HuH-7.5 (cell line): ENCODE measurements around the gene HDAC4.

Experiments used
- DNase-seq: peaks from one replicate; pipeline ENCODE4 v3.0.0; 2011; ENCODE audit warnings: low spot score

Gene HDAC4

GRCh38 chr2:239267288-239267951 lies 133.4 kb downstream of the HDAC4 start:
- no peak for DNase-seq

- no peak for DNase-seq
These were observed 134.0 kb downstream of the HDAC4 start for GRCh38 chr2:239266779-239267287.

GRCh38 chr2:239266434-239266766 lies 134.4 kb downstream of the HDAC4 start:
- no peak for DNase-seq

- DNase-seq = no peak
These were observed 135.0 kb downstream of the HDAC4 start for GRCh38 chr2:239265681-239266433.

DNA sequence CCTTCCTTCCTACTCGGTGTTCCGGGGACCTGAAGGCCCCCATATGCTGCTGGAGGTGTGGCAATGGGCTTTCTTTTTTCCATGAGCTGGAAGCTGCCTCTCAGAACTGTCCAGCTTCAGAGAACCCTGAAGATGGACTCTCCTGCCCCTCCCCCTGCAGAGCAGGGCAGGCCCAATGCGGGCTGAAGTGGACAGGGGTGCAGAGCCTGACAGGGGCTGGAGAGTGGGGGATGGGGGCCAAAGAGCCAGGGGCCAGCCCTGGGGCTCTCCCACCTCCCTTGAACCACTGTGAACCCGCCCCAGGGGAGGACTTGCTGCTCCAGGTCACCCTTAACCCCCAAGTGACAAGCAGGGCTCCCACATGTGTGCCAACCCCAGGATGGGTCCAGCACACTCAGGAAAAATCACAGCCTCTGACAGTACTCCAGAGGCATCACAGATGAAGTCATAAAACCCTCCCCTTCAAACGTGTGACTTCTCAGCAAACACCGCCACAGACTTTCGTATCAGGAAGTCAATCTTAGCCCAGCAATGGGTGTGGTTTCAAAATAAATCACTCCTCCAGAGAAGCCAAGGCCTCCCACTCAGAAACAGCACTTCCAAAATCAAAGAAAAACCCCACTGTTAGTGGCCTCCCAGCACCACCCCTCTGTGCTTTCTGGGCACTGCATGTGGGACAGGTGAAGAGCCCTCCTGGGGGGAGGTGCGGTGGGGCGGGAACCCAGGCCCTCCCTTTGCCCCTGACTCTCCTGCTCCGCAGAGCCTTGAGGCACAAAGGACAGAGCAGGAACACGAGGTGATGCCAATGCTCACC lies 135.8 kb downstream of the HDAC4 start:
- no peak for DNase-seq

DNA sequence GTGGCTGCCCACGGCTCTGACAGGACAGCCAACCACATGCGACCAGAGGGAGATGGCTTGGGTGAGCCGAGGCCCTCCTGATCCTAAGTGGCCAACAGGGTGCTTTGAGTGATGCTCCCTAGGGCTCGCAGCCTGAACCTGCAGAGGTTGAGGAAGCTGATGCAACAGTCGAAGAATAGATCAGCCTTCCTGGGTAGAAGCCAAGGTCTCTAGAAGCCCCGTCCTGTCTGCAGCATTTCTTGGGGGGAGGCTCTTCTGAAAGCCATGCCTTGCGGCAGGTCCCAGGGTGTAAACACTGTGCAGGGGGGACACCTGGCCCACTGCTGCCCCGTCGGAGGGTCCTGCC lies 136.4 kb downstream of the HDAC4 start:
- DNase-seq = no peak

DNA sequence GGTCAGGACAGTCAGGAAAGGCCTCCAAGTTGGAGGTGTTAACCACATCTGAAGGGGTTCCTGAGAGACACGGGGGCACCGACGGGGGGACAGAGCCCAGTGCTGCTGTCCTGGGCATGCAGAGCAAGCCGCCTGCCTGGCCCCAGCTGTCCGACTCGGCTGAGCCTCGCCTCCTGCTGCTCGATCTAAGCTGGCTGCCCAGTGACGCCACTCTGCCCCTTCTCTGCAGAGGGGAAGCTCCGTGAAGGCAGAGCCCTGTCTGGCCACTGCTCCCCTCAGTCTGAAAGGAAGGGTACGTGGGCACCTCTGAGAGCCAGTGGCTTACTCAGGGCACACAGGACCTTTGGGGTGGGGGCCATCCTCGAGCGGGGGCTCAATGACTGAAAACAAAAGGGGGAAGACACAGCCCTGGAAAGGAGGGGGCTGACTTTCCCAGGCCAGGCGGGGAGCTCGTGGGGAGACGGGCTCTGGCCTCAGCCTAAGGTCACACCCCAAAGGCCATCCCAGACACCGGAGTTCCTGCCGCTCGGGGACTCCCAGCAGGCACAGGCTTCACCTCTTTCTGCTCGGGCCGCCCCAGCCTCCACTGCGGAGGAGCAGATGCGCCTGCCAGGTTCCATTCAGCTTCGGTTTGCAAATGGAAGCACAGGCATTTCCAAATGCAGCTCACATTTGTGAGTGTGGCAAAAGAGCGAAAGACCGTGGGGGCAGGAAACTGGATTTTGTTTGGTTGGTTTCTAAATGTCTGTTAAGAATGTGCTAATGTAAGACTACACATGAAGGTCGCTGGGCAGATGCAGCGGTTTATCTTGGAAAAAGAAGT lies 136.9 kb downstream of the HDAC4 start:
- DNase-seq = no peak

GRCh38 chr2:239263231-239263630 lies 137.6 kb downstream of the HDAC4 start:
- no peak for DNase-seq

DNA sequence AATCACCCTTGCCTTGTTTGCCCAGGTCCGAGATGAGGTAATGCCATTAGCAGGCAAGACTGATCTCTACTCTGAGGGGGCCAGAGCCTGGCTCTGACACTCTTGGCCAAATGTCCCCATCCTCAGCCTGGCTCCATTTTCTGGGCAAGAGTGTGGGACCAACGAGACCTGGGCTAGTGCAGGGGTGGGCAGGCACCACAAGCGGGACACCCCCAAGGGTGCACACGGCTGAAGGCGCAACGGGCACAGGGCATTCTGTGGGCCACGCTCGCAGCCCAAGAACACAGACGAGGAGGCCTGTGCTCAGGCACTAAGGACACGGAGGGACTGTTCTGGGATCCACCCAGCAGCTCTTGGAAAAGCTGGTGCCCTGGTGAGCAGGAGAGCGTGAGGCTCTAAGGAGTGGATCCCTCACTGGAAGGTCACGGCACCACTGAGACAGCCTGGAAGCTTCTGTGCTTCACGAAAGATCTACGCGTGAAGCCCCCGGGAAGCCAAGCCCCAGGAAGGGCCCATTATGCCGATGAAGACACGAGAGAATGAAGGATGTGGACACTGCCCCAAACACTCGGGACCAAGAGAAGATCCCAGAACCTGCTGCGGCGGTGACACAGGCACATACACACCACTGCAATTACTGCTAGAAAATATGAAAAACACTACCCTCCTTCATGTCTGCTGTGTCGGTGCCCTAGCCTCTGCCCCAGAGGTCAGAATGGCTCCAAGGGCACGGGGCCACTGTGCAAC lies 138.2 kb downstream of the HDAC4 start:
- DNase-seq = no peak

DNA sequence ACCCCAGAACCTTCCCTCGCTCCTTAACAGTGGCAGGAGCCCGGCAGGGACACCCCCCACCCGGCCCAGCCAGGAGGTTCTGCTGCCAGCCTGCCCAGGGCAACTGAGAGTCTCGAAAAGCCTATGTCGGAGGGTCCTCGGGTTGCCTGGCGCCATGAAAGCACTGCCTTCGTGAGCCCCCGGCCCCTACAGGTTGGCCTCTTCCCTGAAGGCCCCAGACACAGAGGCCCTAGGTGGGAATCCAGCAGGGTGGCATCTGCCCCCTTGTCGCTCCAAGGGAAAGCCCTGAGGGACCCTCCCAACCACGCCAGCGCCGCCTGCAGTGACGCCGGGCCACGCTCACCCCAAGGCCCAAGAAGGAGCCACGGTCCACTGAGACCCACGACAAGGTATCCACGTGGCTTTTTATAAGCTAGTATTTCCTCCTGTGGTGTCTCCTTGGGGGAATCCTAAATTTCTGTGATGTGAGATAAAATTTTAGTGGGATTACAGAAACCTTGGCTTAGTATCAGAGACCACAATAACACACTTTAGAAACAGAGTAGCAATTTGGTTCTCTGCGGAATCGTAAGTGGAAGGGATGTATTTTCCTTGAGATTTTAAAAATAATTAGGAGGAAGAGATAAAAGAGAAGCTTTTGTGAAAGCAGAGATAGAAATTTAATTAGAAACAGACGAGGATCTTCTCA lies 138.9 kb downstream of the HDAC4 start:
- DNase-seq = no peak

GRCh38 chr2:239261356-239261755 lies 139.5 kb downstream of the HDAC4 start:
- DNase-seq = no peak

DNA sequence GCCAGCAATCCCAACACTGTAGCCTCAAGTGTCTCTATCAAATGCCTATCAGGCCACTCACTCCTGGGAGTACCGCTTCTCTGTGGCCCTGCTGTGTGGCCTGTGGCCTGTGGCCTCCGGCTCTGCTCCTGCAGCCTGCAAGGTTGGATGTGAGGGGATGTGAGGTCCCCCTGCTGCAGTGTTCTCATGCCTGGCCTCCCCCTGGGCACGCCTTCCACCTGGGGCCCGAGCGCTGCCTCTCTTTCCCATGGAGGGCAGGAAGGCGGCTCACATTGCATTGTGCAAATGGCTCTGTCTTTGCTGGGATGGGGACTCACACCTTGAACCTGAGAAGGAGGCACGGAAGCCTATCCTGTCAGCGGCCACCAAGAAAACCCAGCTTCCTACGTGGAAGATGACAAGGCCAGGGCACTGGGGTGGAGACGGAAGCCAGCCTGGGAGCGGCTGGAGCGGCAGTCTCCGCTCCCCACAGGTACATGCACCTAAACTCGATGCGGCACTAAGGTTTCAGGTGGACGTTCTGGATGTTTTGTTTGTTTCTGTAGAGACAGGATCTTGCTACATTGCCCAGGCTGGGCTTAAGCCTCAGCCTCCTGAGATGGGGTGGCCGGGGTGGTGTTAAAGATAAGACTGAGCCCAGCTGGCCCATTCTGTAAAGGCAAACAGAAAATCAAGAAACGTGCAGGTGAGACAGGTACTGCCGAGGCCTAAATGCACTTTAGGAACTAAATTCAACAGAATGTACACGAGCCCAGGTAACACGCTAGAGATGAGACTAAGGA lies 140.1 kb downstream of the HDAC4 start:
- no peak for DNase-seq

DNA sequence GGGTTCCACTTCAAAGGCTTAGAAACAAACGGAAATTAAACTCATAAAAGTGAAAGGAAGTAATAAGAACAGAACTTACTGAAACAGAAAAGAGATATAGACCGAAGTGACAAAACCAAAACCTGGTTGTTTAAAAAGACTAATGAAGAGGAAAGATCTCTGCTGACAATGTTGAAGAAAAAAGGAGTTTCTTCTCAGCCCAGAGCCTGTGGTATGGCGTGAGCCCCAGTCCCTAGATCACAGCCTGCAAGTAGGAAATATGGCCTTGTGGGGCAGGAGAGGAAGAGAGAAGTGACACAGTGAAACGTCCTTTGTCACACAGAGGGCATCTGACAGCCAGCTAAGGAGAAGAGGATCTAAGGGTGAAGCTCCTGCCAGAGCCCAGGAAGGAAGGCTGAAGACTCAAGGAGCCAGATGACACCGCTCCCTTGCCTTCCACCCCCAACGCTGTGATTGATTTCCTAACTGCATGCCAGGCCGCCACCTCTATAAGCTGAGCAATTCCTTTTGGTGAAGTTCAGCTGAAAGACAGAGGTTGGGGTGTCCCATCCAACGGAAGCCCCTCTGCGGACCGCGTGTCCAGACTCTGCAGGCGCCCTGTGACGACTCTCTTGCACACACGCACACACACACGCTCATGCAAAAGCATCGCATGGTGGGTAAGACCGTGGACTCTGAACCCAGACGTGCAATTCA lies 141.1 kb downstream of the HDAC4 start:
- DNase-seq = no peak

DNA sequence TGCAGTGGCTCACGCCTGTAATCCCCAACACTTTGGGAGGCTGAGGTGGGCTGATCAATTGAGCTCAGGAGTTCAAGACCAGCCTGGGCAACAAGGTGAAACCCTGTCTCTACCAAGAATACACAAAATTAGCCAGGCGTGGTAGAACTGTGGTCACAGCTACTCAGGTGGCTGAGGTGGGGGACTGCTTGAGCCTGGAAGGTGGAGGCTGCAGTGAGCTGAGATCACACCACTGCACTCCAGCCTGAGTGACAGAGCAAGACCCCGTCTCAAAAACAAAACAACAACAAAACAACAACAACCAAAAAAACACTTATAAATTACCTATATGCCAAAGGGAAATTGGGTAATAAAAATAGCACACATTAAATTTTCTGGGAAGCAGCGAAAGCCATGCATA lies 141.6 kb downstream of the HDAC4 start:
- no peak for DNase-seq

DNA sequence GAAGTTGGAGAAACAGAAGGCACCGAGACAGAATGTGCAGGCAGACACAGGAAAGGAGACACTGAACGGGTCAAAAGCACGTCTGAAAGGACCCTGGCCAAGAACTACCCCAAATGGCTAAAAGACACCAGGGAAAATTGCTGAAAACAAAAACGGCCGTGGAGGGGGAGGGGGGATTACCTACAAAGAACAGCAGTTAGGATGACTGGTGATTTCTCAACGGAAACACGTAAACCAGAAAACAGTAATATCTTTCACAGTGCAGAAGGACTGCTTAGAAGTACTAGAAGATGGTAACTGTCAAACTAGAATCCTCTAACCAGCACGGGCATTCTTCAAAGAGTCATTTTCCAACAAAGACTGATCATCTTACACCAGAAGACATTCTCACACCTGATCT lies 142.6 kb downstream of the HDAC4 start:
- DNase-seq = no peak

DNA sequence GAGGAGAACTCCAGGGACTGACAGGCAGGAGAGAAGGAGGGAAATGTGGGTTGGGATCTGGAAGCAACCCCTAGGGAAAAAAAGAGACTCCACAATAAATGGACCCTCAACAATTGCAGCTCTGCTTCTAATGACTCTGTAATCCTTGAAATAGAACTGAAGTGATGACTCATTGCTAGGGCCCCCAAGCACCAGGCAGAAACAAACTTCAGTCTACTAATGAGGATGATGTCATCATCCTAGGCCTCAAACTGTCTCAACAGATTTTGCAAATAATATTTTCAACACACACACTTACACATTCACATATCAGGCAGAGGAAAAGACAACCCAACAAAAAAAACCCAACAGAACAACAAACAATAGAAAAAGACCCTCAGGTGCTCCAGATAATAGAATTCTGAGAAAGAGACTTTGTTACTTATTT lies 143.3 kb downstream of the HDAC4 start:
- DNase-seq = peak; percentile 42

DNA sequence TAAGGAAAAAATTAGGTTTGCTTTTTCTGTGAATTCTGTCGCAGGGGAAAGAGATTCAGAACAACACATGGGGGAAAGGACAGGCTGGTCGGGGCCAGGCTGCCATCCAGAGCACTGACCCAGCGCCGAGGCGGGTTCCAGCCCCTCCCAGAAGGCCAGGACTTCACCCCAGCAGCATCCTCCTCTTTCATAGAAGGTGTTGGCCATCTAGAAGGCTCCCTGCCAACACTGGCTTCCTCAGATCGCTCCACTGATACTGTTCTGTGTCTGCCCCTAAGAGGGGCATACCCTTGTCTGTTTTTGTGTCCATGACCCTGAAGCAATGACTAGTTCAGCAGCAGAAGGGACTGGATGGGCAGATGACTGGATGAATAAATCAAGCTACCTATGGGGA lies 144.5 kb downstream of the HDAC4 start:
- DNase-seq = no peak

DNA sequence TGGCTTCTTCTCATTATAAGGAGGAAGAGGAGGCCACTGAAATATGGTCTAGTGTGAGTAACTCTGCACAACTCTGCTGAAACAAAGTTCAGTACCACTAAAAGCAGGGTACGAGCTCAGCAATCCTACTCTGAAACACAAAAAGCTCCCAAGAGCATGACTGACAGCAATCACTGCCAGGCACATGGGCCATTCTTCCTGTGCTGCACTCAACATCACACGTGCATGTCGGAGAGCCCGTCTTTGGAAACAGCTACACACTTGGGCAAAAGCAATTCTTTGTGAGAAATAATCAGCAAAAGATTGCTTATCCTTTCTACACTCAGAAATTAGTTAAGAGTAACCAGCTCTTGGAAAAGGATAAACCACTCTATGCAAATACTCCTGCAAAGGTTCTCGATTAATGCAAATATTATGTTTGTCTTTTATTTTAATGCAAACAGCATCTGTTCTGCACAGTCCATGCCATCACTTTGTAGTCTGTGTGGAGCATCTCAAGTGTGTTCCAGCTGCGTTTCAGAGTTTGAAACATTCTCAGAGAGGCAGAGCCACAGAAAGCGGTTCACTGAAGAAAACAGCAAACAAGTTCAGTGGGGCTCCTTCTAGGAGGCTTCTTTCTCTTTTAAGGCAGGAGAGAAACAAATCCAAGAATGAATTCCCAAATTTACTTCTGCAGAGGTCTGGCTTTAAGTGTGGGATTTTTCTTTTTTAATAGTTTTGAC lies 145.0 kb downstream of the HDAC4 start:
- no peak for DNase-seq

DNA sequence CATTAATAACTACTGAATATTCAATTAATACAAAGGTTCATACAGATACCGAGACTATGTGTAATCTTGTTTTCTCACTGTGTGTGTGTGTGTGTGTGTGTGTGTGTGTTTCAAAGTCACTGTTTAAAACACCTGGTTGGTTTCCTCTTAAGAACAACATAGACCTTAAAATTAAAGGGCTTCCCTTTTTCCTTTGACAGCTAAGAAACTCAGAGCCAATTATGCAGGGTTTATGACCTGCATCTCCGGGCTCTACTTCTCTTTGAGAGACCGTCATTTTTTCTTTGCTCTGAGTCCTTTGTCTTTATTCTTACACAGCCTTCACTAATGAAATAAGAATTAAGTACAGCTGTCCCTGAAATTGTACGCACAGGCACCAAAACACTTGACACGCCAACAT lies 145.6 kb downstream of the HDAC4 start:
- DNase-seq = no peak
